IMR-90 (cell line): ENCODE results near the gene SLC24A3. TPM values are rescaled to one million over a fixed set of nuclear protein-coding genes. Genes with fewer than 3 reads are reported as not detected.

Experiments
- ATAC-seq: fragments of 200-7000 bp; cut with Tn5 transposase; 2 replicates; pipeline ENCODE4 v1.9.1; 2020; ENCODE audit warnings: low read depth, mild to moderate bottlenecking, moderate library complexity
- BruUV-seq: library from RNA; stranded (reverse); fragments of 400-500 nt; replicated peaks from 2 replicates; lab custom pipeline; 2021; lab: Mats Ljungman, UMichigan
- CTCF ChIA-PET: fragments of 300-600 bp; formaldehyde crosslinking; extraction: SDS; loops from one replicate; lab custom pipeline; 2021; ENCODE audit warnings: antibody characterized with exemption; lab: Yijun Ruan, JAX
- POLR2A ChIA-PET: fragments of 300-600 bp; sonication (Branson Sonifier 250); formaldehyde crosslinking; loops from one replicate; lab custom pipeline; 2022; ENCODE audit warnings: antibody characterized with exemption; ENCODE audit not compliant: unreplicated experiment; lab: Charles Lee
- DNase-seq: peaks from one replicate; pipeline ENCODE4 v3.0.0; 2013
- H2AFZ ChIP-seq: replicated peaks from 2 replicates; pipeline ENCODE3; 2013; ENCODE audit warnings: low read length, mild to moderate bottlenecking; ENCODE audit not compliant: poor library complexity
- H2AK5ac ChIP-seq: 2 replicates; pipeline ENCODE4 v1.6.1; 2013; ENCODE audit warnings: low read depth, low read length, inconsistent platforms
- H2AK9ac ChIP-seq: replicated peaks from 2 replicates; pipeline ENCODE3; 2013; ENCODE audit warnings: mild to moderate bottlenecking, low read depth, low read length, moderate library complexity; ENCODE audit not compliant: poor library complexity
- H2BK120ac ChIP-seq: 2 replicates; pipeline ENCODE4 v1.6.1; 2013; ENCODE audit warnings: low read depth, low read length, inconsistent platforms
- H2BK15ac ChIP-seq: 3 replicates; pipeline ENCODE4 v1.6.1; 2013; ENCODE audit warnings: low read depth, low read length, inconsistent platforms
- H2BK20ac ChIP-seq: 2 replicates; pipeline ENCODE4 v1.6.1; 2013; ENCODE audit warnings: low read depth, mild to moderate bottlenecking, inconsistent platforms, low read length, moderate library complexity
- H2BK5ac ChIP-seq: 2 replicates; pipeline ENCODE4 v1.6.1; 2013; ENCODE audit warnings: mild to moderate bottlenecking, low read depth, low read length, inconsistent platforms; ENCODE audit not compliant: poor library complexity, severe bottlenecking
- H3K14ac ChIP-seq: replicated peaks from 2 replicates; pipeline ENCODE4 v1.6.1; 2013; ENCODE audit warnings: low read depth, low read length, inconsistent platforms
- H3K18ac ChIP-seq: 2 replicates; pipeline ENCODE4 v1.6.1; 2013; ENCODE audit warnings: low read depth, low read length, control low read depth
- H3K23ac ChIP-seq: 2 replicates; pipeline ENCODE4 v1.6.1; 2013; ENCODE audit warnings: low read depth, low read length, inconsistent platforms
- H3K27ac ChIP-seq: 2 replicates; pipeline ENCODE4 v1.5.1; 2013; ENCODE audit warnings: mild to moderate bottlenecking, control low read depth, low read length; ENCODE audit not compliant: insufficient read depth
- H3K27me3 ChIP-seq: 2 replicates; pipeline ENCODE4 v1.6.1; 2013; ENCODE audit warnings: low read length; ENCODE audit not compliant: control insufficient read depth, insufficient read depth
- H3K36me3 ChIP-seq: 2 replicates; pipeline ENCODE4 v1.6.1; 2013; ENCODE audit warnings: low read length, mixed read lengths; ENCODE audit not compliant: control insufficient read depth, insufficient read depth
- H3K4ac ChIP-seq: 2 replicates; pipeline ENCODE4 v1.6.1; 2013; ENCODE audit warnings: low read depth, low read length, inconsistent platforms
- H3K4me1 ChIP-seq: 2 replicates; pipeline ENCODE4 v1.6.1; 2013; ENCODE audit warnings: low read length, mixed read lengths; ENCODE audit not compliant: control insufficient read depth, insufficient read depth
- H3K4me2 ChIP-seq: 2 replicates; pipeline ENCODE4 v1.6.1; 2013; ENCODE audit warnings: low read depth, mild to moderate bottlenecking, control low read depth, low read length, moderate library complexity
- H3K4me3 ChIP-seq: 2 replicates; pipeline ENCODE4 v1.5.1; 2013; ENCODE audit warnings: low read depth, mild to moderate bottlenecking, control low read depth, low read length, moderate library complexity; ENCODE audit not compliant: insufficient read depth
- H3K56ac ChIP-seq: 2 replicates; pipeline ENCODE4 v1.6.1; 2013; ENCODE audit warnings: low read length, inconsistent platforms; ENCODE audit not compliant: insufficient read depth; ENCODE audit errors: extremely low read depth
- H3K79me1 ChIP-seq, 2 experiments: 2 replicates each; pipeline ENCODE4 v1.6.1; 2013; ENCODE audit warnings: low read length in 2 of 2, inconsistent platforms in 1 of 2, low read depth in 1 of 2
- H3K9ac ChIP-seq: 2 replicates; pipeline ENCODE4 v1.6.1; 2013; ENCODE audit warnings: low read depth, low read length, control low read depth
- H3K9me1 ChIP-seq: 2 replicates; pipeline ENCODE4 v1.6.1; 2013; ENCODE audit warnings: low read length, inconsistent platforms; ENCODE audit not compliant: insufficient read depth
- H3K9me3 ChIP-seq: 2 replicates; pipeline ENCODE4 v1.6.1; 2013; ENCODE audit warnings: low read length; ENCODE audit not compliant: control insufficient read depth, insufficient read depth
- H4K20me1 ChIP-seq: 2 replicates; pipeline ENCODE4 v1.6.1; 2013; ENCODE audit warnings: low read length, inconsistent platforms; ENCODE audit not compliant: insufficient read depth
- H4K5ac ChIP-seq: 2 replicates; pipeline ENCODE4 v1.6.1; 2013; ENCODE audit warnings: mild to moderate bottlenecking, low read depth, low read length, control low read depth
- H4K8ac ChIP-seq, 2 experiments: 2 replicates each; pipeline ENCODE4 v1.6.1; 2013; ENCODE audit warnings: low read depth in 2 of 2, low read length in 2 of 2, control low read depth in 1 of 2, inconsistent platforms in 1 of 2
- H4K91ac ChIP-seq: 2 replicates; pipeline ENCODE4 v1.6.1; 2013; ENCODE audit warnings: low read depth, low read length, inconsistent platforms; ENCODE audit not compliant: insufficient read depth
- CEBPB ChIP-seq: IDR thresholded peaks from 2 replicates; pipeline ENCODE4 v1.6.1; 2012; ENCODE audit warnings: low read depth, low read length, improper control_type of control experiment
- CTCF ChIP-seq: conservative IDR thresholded peaks from 2 replicates; pipeline ENCODE4 v1.5.1; 2012; ENCODE audit warnings: mild to moderate bottlenecking, low read depth, low read length, improper control_type of control experiment
- ELK1 ChIP-seq: fragments of 150-350 bp; IDR thresholded peaks from 2 replicates; pipeline ENCODE4 v1.6.1; 2016; ENCODE audit warnings: low read depth, mild to moderate bottlenecking, low read length, moderate library complexity, borderline replicate concordance
- MAFK ChIP-seq: IDR thresholded peaks from 2 replicates; pipeline ENCODE4 v1.6.1; 2012; ENCODE audit warnings: low read depth, low read length, improper control_type of control experiment
- POLR2A ChIP-seq: IDR thresholded peaks from 2 replicates; pipeline ENCODE4 v1.6.1; 2012; ENCODE audit warnings: mild to moderate bottlenecking, low read depth, low read length
- RCOR1 ChIP-seq: IDR thresholded peaks from 2 replicates; pipeline ENCODE4 v1.6.1; 2012; ENCODE audit warnings: mild to moderate bottlenecking, low read length, improper control_type of control experiment; ENCODE audit not compliant: insufficient replicate concordance
- RFX5 ChIP-seq: IDR thresholded peaks from 2 replicates; pipeline ENCODE4 v1.8.0; 2012; ENCODE audit warnings: low read depth, mild to moderate bottlenecking, low read length, moderate library complexity
- SMC3 ChIP-seq: fragments of 150-350 bp; IDR thresholded peaks from 2 replicates; pipeline ENCODE4 v1.6.1; 2016; ENCODE audit warnings: low read depth, mild to moderate bottlenecking, antibody characterized with exemption, low read length, moderate library complexity
- dilution Hi-C: fragments of 300-500 bp; cut with HindIII; formaldehyde crosslinking; loops from one replicate; pipeline ENCODE4 v1.14.3; 2018; ENCODE audit warnings: low sequenced_read_pairs; ENCODE audit not compliant: unreplicated experiment
- in situ Hi-C: fragments of 300-500 bp; cut with MboI; formaldehyde crosslinking; loops from 3 replicates; pipeline ENCODE4 v1.14.3; 2019; ENCODE audit warnings: low sequenced_read_pairs, inconsistent platforms, mixed read lengths
- intact Hi-C: fragments of 100-400 bp; cut with micrococcal nuclease; formaldehyde crosslinking; loops from 2 replicates; pipeline ENCODE4 v1.10.0; 2022
- polyA plus RNA-seq, 3 experiments: library from polyadenylated mRNA; depleted of rRNA; stranded (reverse); fragments of >200 nt; gene quantifications; 2 replicates each; pipeline ENCODE4 v1.2.3, GENCODE V29; 2012; ENCODE audit warnings: low replicate concordance in 1 of 3
- total RNA-seq: library from RNA; depleted of rRNA; stranded (reverse); fragments of >200 nt; gene quantifications from 2 replicates; pipeline ENCODE4 v1.2.3, GENCODE V29; 2012

The SLC24A3 gene
- total and polyA plus RNA-seq, 2 of the 4 experiments (the other 2 are of a cell fraction): not detected

GRCh38 chr20:19504251-19504650 lies 291.8 kb downstream of the SLC24A3 start:
- Histone ChIP-seq H3K56ac (no peak overlapping the region), H3K4me2 (no peak overlapping the region), H3K4ac (no peak overlapping the region), H4K20me1 (no peaks in the 10 kb centered on the region), H2AK5ac (no peak overlapping the region), H3K27me3 (no peaks in the 10 kb centered on the region), H2AFZ (no peak overlapping the region), H3K27ac (no peak overlapping the region), H2BK20ac (no peak overlapping the region), H2BK5ac (no peak overlapping the region), H4K5ac (no peak overlapping the region), H3K79me1 (no peaks in the 10 kb centered on the region), H2AK9ac (no peak overlapping the region), H4K91ac (no peak overlapping the region), H2BK120ac (no peak overlapping the region), H3K18ac (no peak overlapping the region), H3K14ac (no peak overlapping the region), H3K9me3 (no peaks in the 10 kb centered on the region), H3K4me3 (no peak overlapping the region), H3K4me1 (no peaks in the 10 kb centered on the region), H3K9ac (no peak overlapping the region), H3K9me1 (no peaks in the 10 kb centered on the region), H2BK15ac (no peak overlapping the region), H4K8ac (no peak overlapping the region), H3K23ac (no peak overlapping the region), H3K36me3 (no peaks in the 10 kb centered on the region)
- TF ChIP-seq SMC3 (no peak), POLR2A (no peak), CEBPB (no peak), ELK1 (no peak), RFX5 (no peak), CTCF (no peak), MAFK (no peak), RCOR1 (no peak)
- dilution Hi-C loops (no loop called here), intact Hi-C loops (no loop called here), in situ Hi-C loops (no loop called here)
- POLR2A ChIA-PET: no interaction called here
- BruUV-seq: no TSS peak
- CTCF ChIA-PET: no interaction called here
- ATAC-seq: no peak
- DNase-seq: no peak
